Colonic mucosa (tissue), 4 donors: Measurements from ENCODE around the gene NOP9. TPM values are rescaled to one million over a fixed set of nuclear protein-coding genes. Genes with fewer than 3 reads are reported as not detected.

Source experiments
- DNase-seq: peaks from one replicate; pipeline ENCODE4 v3.0.0-alpha.2; 2020
- H3K27ac ChIP-seq: fragments of 200-600 bp; one replicate; pipeline ENCODE4 v1.8.0; 2021
- H3K27me3 ChIP-seq: fragments of 200-600 bp; one replicate; pipeline ENCODE4 v1.8.0; 2021
- H3K36me3 ChIP-seq: fragments of 200-600 bp; one replicate; pipeline ENCODE4 v1.8.0; 2021
- H3K4me1 ChIP-seq: fragments of 200-600 bp; one replicate; pipeline ENCODE4 v1.8.0; 2021; ENCODE audit warnings: mild to moderate bottlenecking
- H3K4me3 ChIP-seq: fragments of 200-600 bp; one replicate; pipeline ENCODE4 v1.8.0; 2021
- H3K9ac ChIP-seq, 2 donors: one replicate each; pipeline ENCODE4 v1.7.0; 2013; ENCODE audit warnings: control low read depth in 2 of 2, low read depth in 2 of 2, low read length in 2 of 2
- H3K9me3 ChIP-seq: fragments of 200-600 bp; one replicate; pipeline ENCODE4 v1.8.0; 2021
- CTCF ChIP-seq: fragments of 200-600 bp; IDR thresholded peaks from one replicate; pipeline ENCODE4 v1.8.0; 2022; ENCODE audit warnings: antibody characterized with exemption, mild to moderate bottlenecking
- intact Hi-C: fragments of 100-400 bp; cut with DNase I; formaldehyde crosslinking; loops from one replicate; pipeline ENCODE4 v1.14.1; 2022
- total RNA-seq, 2 donors: library from RNA; stranded (reverse); fragmentation: NEBNext Ultra II Directional in 1 of 2; extraction: Animal tissue kit (Norgen Biotek cat#: 25700) in 1 of 2; gene quantifications; one replicate each; pipeline ENCODE4 v1.2.1, GENCODE V29; 2021
- donor health status: healthy.
- donor health status: DM: no; HTN: no; CAD: no.
- donor health status: DM: no; HTN: no; CAD: no.

The NOP9 gene
- total RNA-seq, 2 donors from 2014 or later, result 23.8 to 49.8 TPM

GRCh38 chr14:24329073-24329663, 29.5 kb downstream of the NOP9 start:
- no peak for TF ChIP-seq CTCF
- peaks cover 6% of the 10 kb centered on the region for H3K4me1 ChIP-seq
- no peaks in the 10 kb centered on the region for H3K27me3 ChIP-seq
- no peaks in the 10 kb centered on the region for H3K36me3 ChIP-seq
- no peak overlapping the region for H3K27ac ChIP-seq
- no peak overlapping the region for H3K9ac ChIP-seq
- no peak overlapping the region for H3K4me3 ChIP-seq
- no peaks in the 10 kb centered on the region for H3K9me3 ChIP-seq
- intact Hi-C loops, result no loop called here
- no peak for DNase-seq

GRCh38 chr14:24329736-24330135, 30.1 kb downstream of the NOP9 start:
- Histone ChIP-seq H3K27me3 (peaks cover 4% of the 10 kb centered on the region), H3K9me3 (no peaks in the 10 kb centered on the region), H3K4me1 (peaks cover 12% of the 10 kb centered on the region), H3K27ac (no peak overlapping the region), H3K36me3 (no peaks in the 10 kb centered on the region), H3K9ac (no peak overlapping the region), H3K4me3 (no peak overlapping the region)
- peak; percentile 43 for DNase-seq
- no peak for TF ChIP-seq CTCF
- intact Hi-C loops, result loop anchor here (5.0 kb wide), 1 partner anchor 38 kb away; the partner anchor contains the start of gene NFATC4

GRCh38 chr14:24330973-24331674, 31.5 kb downstream of the NOP9 start:
- peaks cover 10% of the 10 kb centered on the region for H3K27me3 ChIP-seq
- H3K36me3 ChIP-seq, result no peaks in the 10 kb centered on the region
- no peaks in the 10 kb centered on the region for H3K9me3 ChIP-seq
- peaks cover 15% of the 10 kb centered on the region for H3K4me1 ChIP-seq
- TF ChIP-seq CTCF, result no peak
- no peak for DNase-seq
- intact Hi-C loops, result loop anchor here (5.0 kb wide), 1 partner anchor 36 kb away; the partner anchor contains the start of gene NFATC4
- no peak overlapping the region for H3K4me3 ChIP-seq
- H3K27ac ChIP-seq, result no peak overlapping the region
- no peak overlapping the region for H3K9ac ChIP-seq

- Histone ChIP-seq H3K4me3 (no peak overlapping the region), H3K27ac (no peak overlapping the region), H3K27me3 (peaks cover 10% of the 10 kb centered on the region)
These were observed 32.1 kb downstream of the NOP9 start for GRCh38 chr14:24331731-24332267.

More at GRCh38 chr14:24331731-24332267, 32.1 kb downstream of the NOP9 start:
- Histone ChIP-seq H3K9me3 (no peaks in the 10 kb centered on the region), H3K36me3 (no peaks in the 10 kb centered on the region), H3K4me1 (peaks cover 15% of the 10 kb centered on the region), H3K9ac (peak overlapping the region in 1 of 2 donors; percentile 46)
- DNase-seq, result no peak
- intact Hi-C loops, result loop anchor here (2.0 to 5.0 kb wide), 2 partner anchors 36 to 107 kb away; partner anchors contain the start of gene NFATC4
- TF ChIP-seq CTCF, result no peak
